Keratinocyte (primary cell): ENCODE data around the gene DCTN5. TPM values are rescaled to one million over a fixed set of nuclear protein-coding genes. Genes with fewer than 3 reads are reported as not detected.

Source experiments
- DNase-seq: peaks from one replicate; pipeline ENCODE4 v3.0.0-alpha.2; 2011; ENCODE audit warnings: low read depth, missing footprints, low spot score
- FAIRE-seq: peaks from 2 replicates; lab custom pipeline; 2011; peaks lifted over from hg19 to GRCh38; lab: Jason Lieb, UNC
- H2AFZ ChIP-seq: 2 replicates; pipeline ENCODE4 v1.6.0; 2012; ENCODE audit warnings: low read length, control low read depth, inconsistent platforms; ENCODE audit not compliant: control insufficient read depth
- H3K27ac ChIP-seq: 2 replicates; pipeline ENCODE4 v1.5.1; 2011; ENCODE audit warnings: low read length; ENCODE audit not compliant: control insufficient read depth, insufficient read depth
- H3K27me3 ChIP-seq: 3 replicates; pipeline ENCODE4 v1.6.0; 2011; ENCODE audit warnings: low read length; ENCODE audit not compliant: control insufficient read depth, insufficient read depth; ENCODE audit errors: extremely low read depth
- H3K36me3 ChIP-seq, 2 experiments: 2 replicates in 1 of 2; 3 replicates in 1 of 2; pipeline ENCODE4 v1.5.1; 2011; ENCODE audit warnings: low read length in 2 of 2, mild to moderate bottlenecking in 1 of 2; ENCODE audit not compliant: control insufficient read depth in 2 of 2, insufficient read depth in 2 of 2; ENCODE audit errors: extremely low read depth in 1 of 2
- H3K4me1 ChIP-seq: 3 replicates; pipeline ENCODE4 v1.5.1; 2011; ENCODE audit warnings: low read length; ENCODE audit not compliant: control insufficient read depth, insufficient read depth; ENCODE audit errors: extremely low read depth
- H3K4me2 ChIP-seq: 3 replicates; pipeline ENCODE4 v1.6.0; 2011; ENCODE audit warnings: low read depth, low read length; ENCODE audit not compliant: control insufficient read depth, insufficient read depth; ENCODE audit errors: extremely low read depth
- H3K4me3 ChIP-seq, 3 experiments: fragments of 200-600 bp in 1 of 3; sonication (generic) in 1 of 3; 2 replicates in 2 of 3; 3 replicates in 1 of 3; pipeline ENCODE4 v1.5.1; 2011 to 2016; ENCODE audit warnings: low read length in 3 of 3, mild to moderate bottlenecking in 3 of 3, control low read depth in 2 of 3, inconsistent platforms in 1 of 3, low read depth in 1 of 3, mixed read lengths in 1 of 3, mixed run types in 1 of 3, moderate library complexity in 1 of 3; ENCODE audit not compliant: control insufficient read depth in 2 of 3, insufficient read depth in 2 of 3; ENCODE audit errors: extremely low read depth in 1 of 3
- H3K79me2 ChIP-seq: 2 replicates; pipeline ENCODE4 v1.6.0; 2012; ENCODE audit warnings: low read length; ENCODE audit not compliant: control insufficient read depth, insufficient read depth
- H3K9ac ChIP-seq: 3 replicates; pipeline ENCODE4 v1.6.0; 2011; ENCODE audit warnings: low read length; ENCODE audit not compliant: control insufficient read depth, insufficient read depth; ENCODE audit errors: extremely low read depth
- H3K9me1 ChIP-seq: 3 replicates; pipeline ENCODE4 v1.6.0; 2011; ENCODE audit warnings: low read length; ENCODE audit not compliant: control insufficient read depth, insufficient read depth; ENCODE audit errors: extremely low read depth
- H3K9me3 ChIP-seq: 2 replicates; pipeline ENCODE4 v1.5.1; 2012; ENCODE audit warnings: low read depth, low read length; ENCODE audit not compliant: control insufficient read depth
- H4K20me1 ChIP-seq: 3 replicates; pipeline ENCODE4 v1.6.0; 2011; ENCODE audit warnings: low read length; ENCODE audit not compliant: control insufficient read depth, insufficient read depth; ENCODE audit errors: extremely low read depth
- CTCF ChIP-seq, 3 experiments: IDR thresholded peaks in 1 of 3; conservative IDR thresholded peaks in 1 of 3; optimal IDR thresholded peaks in 1 of 3; 2 replicates in 2 of 3; 3 replicates in 1 of 3; pipeline versions ENCODE3 to v1.5.1; 2011; ENCODE audit warnings: low read length in 3 of 3, mild to moderate bottlenecking in 3 of 3, moderate library complexity in 2 of 3, control low read depth in 1 of 3, inconsistent platforms in 1 of 3; ENCODE audit not compliant: insufficient read depth in 2 of 3; ENCODE audit errors: extremely low read depth in 1 of 3
- EZH2 ChIP-seq: IDR thresholded peaks from one replicate; pipeline ENCODE4 v1.6.1; 2012; ENCODE audit warnings: inconsistent platforms, mild to moderate bottlenecking, low read length, moderate library complexity
- dilution Hi-C: fragments of 300-500 bp; cut with MboI; formaldehyde crosslinking; loops from one replicate; pipeline ENCODE4 v1.7.0; 2020; ENCODE audit warnings: low sequenced_read_pairs; ENCODE audit not compliant: extremely low pct_ligation_motif_present
- polyA plus RNA-seq, 5 experiments: library from polyadenylated mRNA; depleted of rRNA in 3 of 5; stranded (reverse) in 3 of 5; stranded (forward) in 1 of 5; unstranded in 1 of 5; fragments of >200 nt; gene quantifications; 1 replicate in 1 of 5; 2 replicates in 3 of 5; 3 replicates in 1 of 5; pipeline versions ENCODE4 v1.2.1 to v1.2.3, GENCODE V29; 2011 to 2012; ENCODE audit warnings: missing spikeins in 2 of 5, low read depth in 1 of 5, low replicate concordance in 1 of 5

The DCTN5 gene
- polyA plus RNA-seq, 1 donor (not counting 4 experiments of a cell fraction or from before 2014, with no cell fraction given), result 105 TPM

- FAIRE-seq, result no peak
- H3K4me3 ChIP-seq, result no peak overlapping the region
- no peaks in the 10 kb centered on the region for H3K9me3 ChIP-seq
- H3K27me3 ChIP-seq, result no peaks in the 10 kb centered on the region
- TF ChIP-seq EZH2 (no peak), CTCF (optimal IDR thresholded peaks at IDR 0.05 in 1 of 3, IDR thresholded peaks at IDR 0.05 in 1 of 3, conservative IDR thresholded peaks at IDR 0.05 in 1 of 3; ENCODE audit: extremely low read depth in 1 of 3, insufficient read depth in 2 of 3, low read length in 3 of 3) (no peak)
- H2AFZ ChIP-seq, result no peak overlapping the region
- no peaks in the 10 kb centered on the region for H3K79me2 ChIP-seq
- DNase-seq, result no peak
- peaks cover 5% of the 10 kb centered on the region for H3K4me1 ChIP-seq
- H3K4me2 ChIP-seq, result no peak overlapping the region
- dilution Hi-C loops, result no loop called here
- H3K27ac ChIP-seq, result no peak overlapping the region
- H3K9ac ChIP-seq, result no peak overlapping the region
- peaks cover 10 to 11% of the 10 kb centered on the region in 2 experiments for H3K36me3 ChIP-seq
- H3K9me1 ChIP-seq, result no peaks in the 10 kb centered on the region
- no peaks in the 10 kb centered on the region for H4K20me1 ChIP-seq
Observed at GRCh38 chr16:23694265-23694643, 53.0 kb downstream of the DCTN5 start.

DNA sequence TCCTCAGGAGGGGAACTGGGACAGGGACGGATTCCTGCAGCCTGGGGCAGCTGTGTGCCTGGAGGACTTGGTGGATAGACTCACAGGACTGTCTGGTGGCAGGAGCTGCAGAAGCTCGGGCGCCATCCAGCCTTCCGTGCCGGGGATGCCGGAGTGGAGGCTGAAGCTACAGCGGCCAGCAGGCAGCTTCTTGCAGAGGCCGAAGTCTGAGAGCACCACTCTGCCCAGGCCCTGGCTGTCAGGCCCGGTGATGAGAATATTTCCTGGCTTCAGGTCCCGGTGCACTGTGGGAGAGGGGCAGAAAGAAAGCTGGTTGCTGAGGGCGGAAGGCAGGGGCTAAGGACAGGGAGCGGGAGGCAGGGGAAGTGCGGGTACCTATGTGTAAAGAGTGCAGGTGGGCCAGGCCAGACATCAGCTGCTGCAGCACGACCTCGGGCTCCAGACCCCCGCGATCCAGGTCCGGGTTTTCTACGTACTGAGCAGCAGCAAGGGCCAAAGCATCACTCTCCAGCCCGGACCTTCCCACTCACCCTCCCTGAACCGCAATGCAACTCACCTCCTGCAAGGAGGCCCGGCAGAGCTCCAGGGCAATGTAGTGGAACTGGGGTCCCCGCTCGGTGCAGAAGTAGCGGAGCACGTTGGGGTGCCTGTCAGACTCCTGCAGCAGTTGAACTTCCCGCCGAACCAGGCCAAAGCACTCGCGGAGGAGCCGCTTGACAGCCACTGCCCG, 53.5 kb downstream of the DCTN5 start:
- dilution Hi-C loops, result no loop called here
- FAIRE-seq (no peak), DNase-seq (no peak)
- no peak overlapping the region for H3K4me2 ChIP-seq
- H3K27me3 ChIP-seq, result no peaks in the 10 kb centered on the region
- no peaks in the 10 kb centered on the region for H4K20me1 ChIP-seq
- H3K4me1 ChIP-seq, result peaks cover 6% of the 10 kb centered on the region
- no peak overlapping the region for H3K27ac ChIP-seq
- H2AFZ ChIP-seq, result no peak overlapping the region
- H3K9ac ChIP-seq, result no peak overlapping the region
- no peaks in the 10 kb centered on the region for H3K9me3 ChIP-seq
- TF ChIP-seq EZH2 (no peak), CTCF (optimal IDR thresholded peaks at IDR 0.05 in 1 of 3, IDR thresholded peaks at IDR 0.05 in 1 of 3, conservative IDR thresholded peaks at IDR 0.05 in 1 of 3; ENCODE audit: extremely low read depth in 1 of 3, insufficient read depth in 2 of 3, low read length in 3 of 3) (no peak)
- no peak overlapping the region for H3K4me3 ChIP-seq
- H3K79me2 ChIP-seq, result no peaks in the 10 kb centered on the region
- H3K9me1 ChIP-seq, result no peaks in the 10 kb centered on the region
- H3K36me3 ChIP-seq, result peaks cover 4 to 7% of the 10 kb centered on the region in 2 experiments
